ENCODE data around the gene VWA2. TPM values are rescaled to one million over a fixed set of nuclear protein-coding genes. Genes with fewer than 3 reads are reported as not detected.

The VWA2 gene
- total RNA-seq, 1 donor from 2014 or later: not detected

DNA sequence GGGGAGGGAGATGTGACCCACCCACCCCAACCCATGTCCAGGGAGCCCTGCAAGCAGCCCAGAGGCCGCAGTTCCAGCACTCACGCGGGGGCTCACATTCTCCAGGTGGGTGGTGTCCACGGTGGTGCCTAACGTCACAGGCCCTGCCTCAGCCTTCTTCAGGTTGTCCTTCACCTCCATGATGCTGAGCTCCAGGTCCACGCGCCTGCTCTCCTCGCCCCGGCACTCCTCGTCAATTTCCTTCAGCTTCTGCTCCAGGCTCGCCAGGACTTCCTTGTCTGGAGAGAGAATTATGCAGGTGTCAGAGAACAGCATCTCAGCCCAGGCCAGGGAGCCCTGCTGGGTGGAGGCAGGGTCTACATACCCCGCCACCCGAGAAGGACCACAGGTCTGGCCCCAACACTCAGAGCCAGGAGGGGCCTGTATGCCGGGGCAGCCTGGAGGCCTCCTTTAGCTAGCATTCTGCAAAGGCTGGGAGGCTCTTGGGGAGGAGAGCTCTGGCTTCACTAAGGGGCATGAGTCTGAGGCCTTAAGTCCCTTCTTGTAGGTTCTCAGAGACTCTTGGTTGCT lies 58.2 kb downstream of the VWA2 start:
- DNase-seq (ENCODE audit: low read depth in 2 of 2): no peak

DNA sequence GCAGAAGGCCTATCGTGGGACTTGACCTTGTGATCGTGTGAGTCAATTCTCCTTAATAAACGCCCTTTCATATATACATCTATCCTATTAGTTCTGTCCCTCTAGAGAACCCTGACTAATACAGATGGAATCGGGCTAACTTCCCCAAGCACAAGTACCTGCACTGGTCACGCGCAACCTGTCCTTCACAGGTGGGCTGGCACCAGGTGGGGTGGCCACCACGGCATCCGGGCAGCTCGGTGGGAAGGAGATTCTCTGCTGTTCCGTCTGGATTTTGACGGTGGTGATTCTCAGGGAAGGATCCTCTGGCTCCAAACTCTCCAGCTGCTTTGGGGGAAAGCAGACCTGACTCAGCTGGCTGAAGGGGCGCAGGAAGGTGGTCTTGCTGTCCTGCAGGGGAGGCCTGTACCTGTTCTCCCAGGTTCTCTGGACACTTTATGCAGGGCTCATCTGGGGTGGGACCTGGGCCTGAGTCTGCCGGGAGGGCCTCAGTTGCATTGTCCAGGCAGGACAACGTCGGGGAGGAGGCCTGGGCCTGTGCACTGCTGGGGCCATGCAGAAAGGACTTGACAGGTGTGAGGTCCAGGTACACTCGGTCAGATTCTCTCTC lies 61.1 kb downstream of the VWA2 start:
- DNase-seq (ENCODE audit: low read depth in 2 of 2): no peak

DNA sequence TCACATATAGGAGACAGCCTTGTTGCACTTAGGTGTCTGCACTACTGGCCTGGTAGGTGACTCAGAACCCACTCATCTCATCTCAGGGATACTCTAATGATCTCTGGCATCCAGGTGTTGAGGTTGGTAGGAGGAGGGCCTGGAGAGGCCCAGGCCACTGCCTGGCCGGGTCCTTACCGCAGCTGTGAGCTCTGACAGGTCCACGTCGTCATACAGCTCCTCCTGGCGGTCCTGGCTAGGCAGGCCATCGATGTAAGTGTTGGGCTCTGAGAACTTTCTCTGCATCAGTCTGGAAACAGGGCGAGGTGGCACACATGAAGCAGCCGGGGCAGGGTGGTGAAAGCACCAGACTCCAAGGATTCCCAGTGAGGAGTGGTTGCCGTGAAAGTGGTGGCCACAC lies 62.1 kb downstream of the VWA2 start:
- DNase-seq (ENCODE audit: low read depth in 2 of 2): no peak

GRCh38 chr10:114301951-114302710 lies 63.1 kb downstream of the VWA2 start:
- DNase-seq (ENCODE audit: low read depth in 2 of 2): peak in 1 of 2 donors; percentile 29

DNA sequence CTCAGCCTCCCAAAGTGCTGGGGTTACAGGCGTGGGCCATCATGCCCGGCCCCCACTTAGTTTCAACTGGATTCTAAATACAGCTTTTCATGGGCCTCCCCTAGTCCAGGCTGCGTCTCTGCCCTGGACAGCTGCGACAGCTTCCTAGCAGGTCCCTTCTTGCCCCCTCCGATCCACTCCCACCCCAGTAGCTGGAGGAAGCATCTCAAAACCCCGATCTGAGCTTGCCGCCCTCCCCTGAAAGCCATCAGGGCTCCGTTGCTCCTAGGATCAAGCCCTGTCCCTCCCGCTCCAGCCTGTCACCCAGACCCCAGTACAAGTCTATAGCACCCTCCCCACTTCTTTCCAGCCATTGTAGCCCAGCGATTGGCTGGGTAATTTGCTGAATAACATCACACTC lies 64.5 kb downstream of the VWA2 start:
- DNase-seq (ENCODE audit: low read depth in 2 of 2): no peak

DNA sequence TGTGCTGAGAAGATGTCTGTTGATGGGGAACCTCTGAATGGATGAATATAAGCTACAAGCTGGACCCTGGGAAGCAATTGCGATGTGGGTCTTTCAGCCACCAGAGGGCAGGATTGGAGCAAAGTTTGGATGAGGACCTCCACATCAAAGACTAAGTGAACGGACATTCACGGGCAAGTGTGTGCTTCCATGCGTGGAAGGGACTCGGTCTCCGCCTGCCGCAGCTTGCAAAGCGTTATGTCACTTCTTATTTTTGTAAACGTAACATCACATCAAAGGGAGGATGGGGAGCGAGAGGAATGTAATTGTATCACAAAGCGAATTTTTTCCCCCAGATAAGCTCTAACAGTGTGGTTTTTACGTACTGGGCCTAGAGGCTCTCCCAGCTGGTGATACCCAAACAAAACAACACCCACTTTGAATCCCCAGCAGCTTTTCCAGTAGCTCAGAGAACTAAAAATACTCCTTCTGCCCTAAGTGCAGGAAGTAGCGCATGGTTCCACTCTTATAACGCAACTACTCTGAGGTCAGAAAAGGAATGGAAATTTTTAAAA lies 65.0 kb downstream of the VWA2 start:
- peak; percentile 74 to 86 for DNase-seq (ENCODE audit: low read depth in 2 of 2)

DNA sequence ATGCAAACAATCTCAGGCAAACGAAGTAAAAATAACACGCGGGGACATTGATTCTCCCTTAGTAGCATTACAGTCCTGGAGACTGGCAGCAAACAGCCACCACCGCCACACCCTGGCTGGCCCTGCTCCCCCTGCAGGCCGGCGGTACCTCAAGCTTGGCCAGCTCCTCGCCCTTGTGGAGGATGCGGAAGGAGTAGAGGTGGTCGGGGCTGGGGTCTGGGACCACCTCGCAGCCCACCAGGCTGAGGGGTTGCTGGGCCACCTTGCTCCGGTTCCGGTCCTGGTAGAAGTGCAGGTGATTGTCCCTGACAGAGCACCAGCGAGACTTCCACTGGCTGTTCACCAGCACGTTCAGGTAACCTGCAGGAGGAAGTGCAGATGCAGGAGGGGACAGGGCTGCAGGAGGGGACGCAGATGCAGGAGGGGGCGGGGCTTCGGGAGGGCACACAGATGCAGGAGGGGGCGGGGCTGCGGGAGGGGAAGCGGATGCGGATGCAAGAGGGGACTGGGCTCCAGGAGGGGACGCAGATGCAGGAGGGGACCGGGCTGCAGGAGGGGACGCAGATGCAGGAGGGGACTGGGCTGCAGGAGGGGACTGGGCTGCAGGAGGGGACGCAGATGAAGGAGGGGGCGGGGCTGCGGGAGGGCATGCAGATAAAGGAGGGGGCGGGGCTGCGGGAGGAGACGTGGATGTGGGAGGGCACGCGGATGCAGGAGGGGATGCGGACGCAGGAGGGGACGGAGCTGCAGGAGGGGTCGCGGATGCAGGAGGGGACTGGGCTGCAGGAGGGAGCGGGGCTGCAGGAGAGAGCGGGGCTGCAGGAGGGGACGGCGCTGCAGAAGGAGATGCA lies 65.7 kb downstream of the VWA2 start:
- peak; percentile 1 to 42 for DNase-seq (ENCODE audit: low read depth in 2 of 2)

GRCh38 chr10:114305521-114305925 lies 66.5 kb downstream of the VWA2 start:
- DNase-seq (ENCODE audit: low read depth in 2 of 2): no peak

- DNase-seq (ENCODE audit: low read depth in 2 of 2): no peak
Observed at GRCh38 chr10:114306116-114306973, 67.3 kb downstream of the VWA2 start.

GRCh38 chr10:114307731-114308130 lies 68.7 kb downstream of the VWA2 start:
- no peak for DNase-seq (ENCODE audit: low read depth in 2 of 2)

- DNase-seq (ENCODE audit: low read depth in 2 of 2): peak in 1 of 2 donors; percentile 2
Observed at GRCh38 chr10:114308531-114309363, 69.7 kb downstream of the VWA2 start.

DNA sequence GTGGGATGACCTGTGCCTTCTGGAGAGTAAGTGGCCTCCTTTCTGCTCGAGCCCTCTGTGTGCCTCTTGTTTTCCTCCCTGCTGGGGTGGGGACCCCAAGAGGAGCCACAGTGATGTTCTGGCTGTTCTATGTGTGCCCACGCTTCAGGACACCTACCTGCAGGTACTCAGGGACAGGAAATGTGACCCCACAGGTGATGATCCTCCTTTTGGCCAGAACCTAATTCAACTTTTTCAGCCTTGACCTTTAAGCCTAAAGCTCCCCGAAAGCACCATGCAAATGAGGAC lies 70.3 kb downstream of the VWA2 start:
- DNase-seq (ENCODE audit: low read depth in 2 of 2): no peak

DNA sequence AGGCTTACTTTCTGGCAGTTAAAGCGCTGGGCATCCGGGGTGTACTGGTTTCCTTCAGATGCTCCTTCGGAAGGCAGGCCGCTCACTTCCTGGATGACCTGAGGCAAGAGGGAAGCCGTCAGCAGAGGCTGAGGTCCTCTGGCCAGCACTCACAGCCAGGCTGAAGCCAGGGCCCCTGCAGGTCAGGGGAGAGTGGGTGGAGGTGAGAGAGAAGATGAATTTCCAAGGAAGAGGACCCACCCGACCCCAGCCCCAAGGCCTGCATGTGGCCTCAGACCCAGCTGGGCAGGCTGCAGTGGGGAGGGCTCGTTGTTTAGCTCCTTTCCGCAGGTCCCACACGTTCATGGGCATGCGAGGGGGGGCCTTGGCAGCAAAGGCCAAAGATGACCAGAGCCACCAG lies 71.3 kb downstream of the VWA2 start:
- no peak for DNase-seq (ENCODE audit: low read depth in 2 of 2)

GRCh38 chr10:114311023-114311422 lies 72.0 kb downstream of the VWA2 start:
- no peak for DNase-seq (ENCODE audit: low read depth in 2 of 2)

DNA sequence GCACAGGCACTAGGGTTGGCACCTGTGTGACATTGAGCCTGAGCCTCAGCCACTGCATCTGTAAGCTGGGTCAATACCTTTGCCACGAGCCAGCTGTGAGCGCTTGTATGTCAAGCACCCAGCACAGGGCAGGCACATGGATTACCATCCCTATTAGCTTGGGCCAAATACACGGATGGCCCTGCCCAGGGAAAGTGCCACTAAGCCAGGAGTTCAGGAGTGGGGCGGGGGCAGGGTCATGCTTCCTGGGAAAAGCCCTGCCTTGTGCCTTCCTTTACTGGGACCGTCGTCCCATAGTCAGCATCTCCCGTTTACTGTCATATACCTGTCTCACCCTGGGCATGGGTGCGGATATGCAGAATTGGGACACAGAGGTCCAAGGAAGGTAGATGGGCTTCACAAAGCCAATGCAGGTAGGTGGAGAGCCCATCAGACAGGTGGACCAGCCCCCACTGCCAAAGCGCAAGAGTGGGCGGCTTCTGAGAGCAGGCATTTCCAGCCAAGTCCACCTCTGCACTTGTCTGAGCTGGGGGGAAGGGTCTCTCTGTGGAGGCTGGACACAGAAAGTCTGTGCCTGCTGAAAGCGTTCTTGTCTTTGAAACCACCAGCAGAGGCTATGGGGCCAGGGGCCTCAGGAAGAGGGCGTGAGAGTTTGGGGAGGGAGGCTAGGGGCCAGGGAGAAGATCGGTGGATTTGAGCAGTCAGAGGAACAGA lies 72.6 kb downstream of the VWA2 start:
- no peak for DNase-seq (ENCODE audit: low read depth in 2 of 2)

DNA sequence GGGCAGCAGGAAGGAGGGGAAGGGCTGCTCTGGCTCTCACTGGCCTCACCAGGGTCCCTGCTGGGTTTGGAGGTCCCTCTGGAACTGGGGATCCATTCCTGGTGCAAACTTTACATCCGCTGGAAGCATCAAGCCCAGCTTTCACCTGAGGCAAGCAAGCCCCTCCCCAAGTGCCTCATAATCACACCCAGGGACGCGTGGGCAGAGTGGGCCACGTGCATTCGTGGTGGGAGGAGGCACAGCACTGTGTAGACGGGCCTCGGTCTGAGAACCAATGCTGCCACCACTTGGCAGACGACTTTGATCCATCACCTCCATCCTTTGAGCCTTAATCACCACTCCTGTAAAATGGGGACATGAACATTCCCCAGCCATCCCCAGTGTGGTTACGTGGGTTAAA lies 74.1 kb downstream of the VWA2 start:
- DNase-seq (ENCODE audit: low read depth in 2 of 2): no peak

GRCh38 chr10:114313866-114314265 lies 74.8 kb downstream of the VWA2 start:
- DNase-seq (ENCODE audit: low read depth in 2 of 2): no peak

DNA sequence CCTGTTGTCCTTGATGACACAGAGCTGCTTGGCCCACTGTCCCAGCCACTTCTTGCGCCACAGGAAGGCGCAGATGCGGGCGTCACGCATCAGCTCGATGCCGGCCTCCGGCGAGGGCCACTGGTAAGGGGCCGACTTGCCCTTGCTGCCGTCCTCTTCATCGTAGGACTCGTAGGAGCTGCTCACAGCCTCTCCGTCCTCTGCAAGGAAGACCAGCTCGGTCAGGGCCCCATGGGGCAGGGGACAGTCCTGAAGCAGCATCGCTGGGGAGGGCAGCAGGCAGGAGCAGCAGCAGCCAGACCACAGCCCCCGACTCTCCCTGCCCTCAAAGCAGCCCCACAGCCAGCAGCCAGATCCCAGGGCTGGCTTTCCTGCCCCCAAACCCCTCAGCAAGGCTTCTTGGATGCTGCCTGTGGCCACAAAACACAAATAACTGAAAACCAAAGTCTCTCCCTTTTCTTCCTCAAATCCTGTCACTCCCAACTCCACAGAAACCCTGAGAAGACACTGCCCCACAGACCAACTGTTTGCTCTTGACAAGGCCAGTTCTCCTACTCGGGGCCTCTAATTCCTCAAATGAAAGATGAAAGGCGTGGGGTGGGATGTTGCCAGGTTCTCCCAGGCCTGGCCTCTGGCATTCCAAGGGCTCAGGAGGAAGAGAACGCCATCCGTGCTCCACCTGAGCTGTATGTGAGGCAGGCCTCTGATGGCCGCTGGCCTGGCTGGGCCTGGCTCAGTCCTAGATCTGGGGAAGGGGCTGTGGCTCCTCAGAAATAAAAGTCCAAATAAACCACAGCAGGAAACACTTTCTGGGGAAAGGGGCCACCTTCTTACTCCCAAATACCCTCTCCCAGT lies 76.7 kb downstream of the VWA2 start:
- DNase-seq (ENCODE audit: low read depth in 2 of 2): no peak

Data from dermis microvascular lymphatic vessel endothelial cell (primary cell).